ENCODE data around the gene SLC7A6OS. TPM values are rescaled to one million over a fixed set of nuclear protein-coding genes. Genes with fewer than 3 reads are reported as not detected.

Gene SLC7A6OS
- total RNA-seq, 1 experiment from 2014 or later = 16.4 TPM

- Histone ChIP-seq H4K20me1 (ENCODE audit: insufficient read depth) (no peaks in the 10 kb centered on the region), H3K4me2 (ENCODE audit: low read length) (no peak overlapping the region), H3K9ac (ENCODE audit: low read length) (no peak overlapping the region), H3K9me2 (ENCODE audit: insufficient read depth) (no peaks in the 10 kb centered on the region), H3K4me1 (ENCODE audit: control insufficient read depth in 1 of 2, insufficient read depth in 2 of 2, low read length in 2 of 2) (peaks cover 0 to 7% of the 10 kb centered on the region in 2 experiments; a peak in 1 of 4 replicates), H2AFZ (ENCODE audit: low read depth, low read length, poor library complexity, severe bottlenecking) (no peak overlapping the region), H3K4me3 (replicated peaks in 1 of 2; ENCODE audit: low read depth in 1 of 2, low read length in 2 of 2) (no peak overlapping the region), H3K79me2 (ENCODE audit: insufficient read depth, low read length) (peaks cover 56% of the 10 kb centered on the region), H3K36me3 (ENCODE audit: control insufficient read depth in 1 of 2, insufficient read depth in 2 of 2, low read length in 2 of 2) (peaks cover 2 to 39% of the 10 kb centered on the region in 2 experiments; a peak in 2 of 4 replicates), H3K27me3 (ENCODE audit: insufficient read depth, low read length) (no peaks in the 10 kb centered on the region), H3K27ac (ENCODE audit: low read depth, low read length) (no peak overlapping the region), H3K9me3 (ENCODE audit: control insufficient read depth in 1 of 2, insufficient read depth in 1 of 2, low read depth in 1 of 2, low read length in 2 of 2) (no peaks in the 10 kb centered on the region)
- BruUV-seq (replicated peaks) = no TSS peak
- ChIA-PET RAD21 (ENCODE audit: low non-redundant PET in 1 of 2, low total read pairs in 2 of 2, uncharacterized antibody in 2 of 2, unreplicated experiment in 2 of 2) (no interaction called here), POLR2A (no interaction called here), CTCF (no interaction called here)
- no peak for DNase-seq (ENCODE audit: low read depth, low spot score)
- peak; percentile 46; the same call in 1 of the 2 replicates for ATAC-seq
- intact Hi-C loops (cut with micrococcal nuclease) = no loop called here
- TF ChIP-seq, protein P1, sequence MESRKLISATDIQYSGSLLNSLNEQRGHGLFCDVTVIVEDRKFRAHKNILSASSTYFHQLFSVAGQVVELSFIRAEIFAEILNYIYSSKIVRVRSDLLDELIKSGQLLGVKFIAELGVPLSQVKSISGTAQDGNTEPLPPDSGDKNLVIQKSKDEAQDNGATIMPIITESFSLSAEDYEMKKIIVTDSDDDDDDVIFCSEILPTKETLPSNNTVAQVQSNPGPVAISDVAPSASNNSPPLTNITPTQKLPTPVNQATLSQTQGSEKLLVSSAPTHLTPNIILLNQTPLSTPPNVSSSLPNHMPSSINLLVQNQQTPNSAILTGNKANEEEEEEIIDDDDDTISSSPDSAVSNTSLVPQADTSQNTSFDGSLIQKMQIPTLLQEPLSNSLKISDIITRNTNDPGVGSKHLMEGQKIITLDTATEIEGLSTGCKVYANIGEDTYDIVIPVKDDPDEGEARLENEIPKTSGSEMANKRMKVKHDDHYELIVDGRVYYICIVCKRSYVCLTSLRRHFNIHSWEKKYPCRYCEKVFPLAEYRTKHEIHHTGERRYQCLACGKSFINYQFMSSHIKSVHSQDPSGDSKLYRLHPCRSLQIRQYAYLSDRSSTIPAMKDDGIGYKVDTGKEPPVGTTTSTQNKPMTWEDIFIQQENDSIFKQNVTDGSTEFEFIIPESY (IDR thresholded peaks at IDR 0.05; ENCODE audit: extremely low read depth, insufficient replicate concordance, low read length) = no peak
- TF ChIP-seq SP1 (IDR thresholded peaks at IDR 0.05; ENCODE audit: low read depth) = no peak
- TF ChIP-seq RAD21 (IDR thresholded peaks at IDR 0.05; ENCODE audit: low read depth) = no peak
Observed at GRCh38 chr16:68287276-68288251, 23.2 kb downstream of the SLC7A6OS start.
